ENCODE results near the gene CITED4. TPM values are rescaled to one million over a fixed set of nuclear protein-coding genes. Genes with fewer than 3 reads are reported as not detected.

Gene CITED4
- total and polyA plus RNA-seq, 12 donors, result 3.5 to 68.5 (median 36.0) TPM

GRCh38 chr1:40886318-40887011 lies 24.3 kb upstream of the CITED4 start:
- no peak overlapping the region for H3K4me3 ChIP-seq
- H3K36me3 ChIP-seq (replicated peaks in 1 of 2), result no peaks in the 10 kb centered on the region
- WGBS, 4 donors, result 77 to 92% (median 88%) methylated on average over 6 to 7 of the region's 7 CpGs
- H3K27ac ChIP-seq, result no peak overlapping the region
- no peak for DNase-seq
- H3K4me1 ChIP-seq (replicated peaks in 1 of 2), result no peaks in the 10 kb centered on the region
- intact Hi-C loops (cut with DNase I), result no loop called here
- H3K27me3 ChIP-seq, result peaks cover 21% of the 10 kb centered on the region
- no peaks in the 10 kb centered on the region for H3K9me3 ChIP-seq (replicated peaks in 1 of 3)
- TF ChIP-seq CTCF (IDR thresholded peaks at IDR 0.05), result no peak
- no peak for TF ChIP-seq POLR2A (IDR thresholded peaks at IDR 0.05)

GRCh38 chr1:40884055-40884795 lies 22.1 kb upstream of the CITED4 start:
- WGBS, 4 donors, result 27 to 48% (median 31%) methylated on average over 26 to 73 of the region's 73 CpGs
- H3K27ac ChIP-seq, result no peak overlapping the region

GRCh38 chr1:40880813-40881549 lies 18.8 kb upstream of the CITED4 start:
- peaks cover 21% of the 10 kb centered on the region for H3K27me3 ChIP-seq
- no peak overlapping the region for H3K27ac ChIP-seq
- intact Hi-C loops (cut with DNase I), result no loop called here
- no peak for TF ChIP-seq CTCF (IDR thresholded peaks at IDR 0.05)
- no peak for TF ChIP-seq POLR2A (IDR thresholded peaks at IDR 0.05)
- no peaks in the 10 kb centered on the region for H3K4me1 ChIP-seq (replicated peaks in 1 of 2)
- no peak for DNase-seq
- WGBS, 4 donors, result 81 to 90% (median 85%) methylated on average over 5 to 6 of the region's 6 CpGs
- H3K9me3 ChIP-seq (replicated peaks in 1 of 3), result peaks cover 0 to 6% (median 0%) of the 10 kb centered on the region in 3 donors
- no peak overlapping the region for H3K4me3 ChIP-seq
- H3K36me3 ChIP-seq (replicated peaks in 1 of 2), result no peaks in the 10 kb centered on the region

More at GRCh38 chr1:40884055-40884795, 22.1 kb upstream of the CITED4 start:
- H3K9me3 ChIP-seq (replicated peaks in 1 of 3), result no peaks in the 10 kb centered on the region
- H3K27me3 ChIP-seq, result peaks cover 21% of the 10 kb centered on the region
- no peak overlapping the region for H3K4me3 ChIP-seq
- no peaks in the 10 kb centered on the region for H3K4me1 ChIP-seq (replicated peaks in 1 of 2)
- H3K36me3 ChIP-seq (replicated peaks in 1 of 2), result no peaks in the 10 kb centered on the region
- intact Hi-C loops (cut with DNase I), result no loop called here
- TF ChIP-seq POLR2A (IDR thresholded peaks at IDR 0.05) (no peak), CTCF (IDR thresholded peaks at IDR 0.05) (no peak)
- DNase-seq, result no peak
